ENCODE results near the gene CASP7.

DNA sequence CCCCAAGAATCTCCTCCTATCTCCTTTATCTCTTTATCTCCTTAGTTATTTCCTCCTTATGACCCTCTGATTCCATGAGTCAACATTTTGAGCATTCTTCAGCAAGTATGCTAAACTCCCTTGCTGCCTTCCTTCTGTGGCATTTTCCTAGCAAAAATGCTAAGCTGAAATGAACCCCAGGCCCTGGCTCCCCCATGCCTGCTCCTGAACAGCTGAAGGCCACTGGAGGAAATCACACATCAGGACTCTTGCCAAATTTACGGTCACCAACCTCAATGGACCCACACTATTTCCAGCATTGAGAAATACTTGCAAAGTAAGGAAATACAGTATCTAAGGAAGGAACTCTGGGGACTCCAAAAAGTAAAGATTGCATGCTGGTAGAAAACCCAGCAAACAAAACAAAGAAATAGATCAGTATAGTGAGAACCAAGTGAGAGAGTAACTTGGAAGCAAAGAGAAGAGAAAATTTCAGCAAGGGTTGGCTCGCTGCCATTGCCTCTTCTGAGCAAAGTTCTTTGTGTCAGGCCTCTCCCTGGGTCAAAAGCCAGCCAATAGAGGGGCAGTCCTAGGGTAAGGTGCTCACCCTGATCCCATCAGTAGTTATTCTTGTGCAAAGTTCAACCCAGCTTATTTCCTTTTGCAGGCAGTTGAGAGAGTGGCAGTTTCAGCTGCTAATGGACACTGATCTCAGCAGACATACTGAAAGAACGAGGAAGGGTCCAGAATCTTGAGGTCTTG lies 66.7 kb downstream of the CASP7 start:
- no peak for TF ChIP-seq ELF4 (IDR thresholded peaks at IDR 0.05)
- TF ChIP-seq, protein P1, sequence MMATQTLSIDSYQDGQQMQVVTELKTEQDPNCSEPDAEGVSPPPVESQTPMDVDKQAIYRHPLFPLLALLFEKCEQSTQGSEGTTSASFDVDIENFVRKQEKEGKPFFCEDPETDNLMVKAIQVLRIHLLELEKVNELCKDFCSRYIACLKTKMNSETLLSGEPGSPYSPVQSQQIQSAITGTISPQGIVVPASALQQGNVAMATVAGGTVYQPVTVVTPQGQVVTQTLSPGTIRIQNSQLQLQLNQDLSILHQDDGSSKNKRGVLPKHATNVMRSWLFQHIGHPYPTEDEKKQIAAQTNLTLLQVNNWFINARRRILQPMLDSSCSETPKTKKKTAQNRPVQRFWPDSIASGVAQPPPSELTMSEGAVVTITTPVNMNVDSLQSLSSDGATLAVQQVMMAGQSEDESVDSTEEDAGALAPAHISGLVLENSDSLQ (IDR thresholded peaks at IDR 0.05), result no peak
- no peak for TF ChIP-seq FOXA1 (IDR thresholded peaks at IDR 0.05)
- TF ChIP-seq BHLHE40 (IDR thresholded peaks at IDR 0.05; ENCODE audit: borderline replicate concordance), result no peak
- no peak for TF ChIP-seq TARDBP (IDR thresholded peaks at IDR 0.05)
- TF ChIP-seq SUZ12 (IDR thresholded peaks at IDR 0.05), result no peak
- TF ChIP-seq LEF1 (IDR thresholded peaks at IDR 0.05; ENCODE audit: borderline replicate concordance), result no peak
